Mesendoderm (in vitro differentiated cells): ENCODE measurements around the gene CTSA.

Experiments
- DNase-seq: peaks from one replicate; pipeline ENCODE4 v3.0.0; 2013
- H2AK5ac ChIP-seq: 2 replicates; pipeline ENCODE4 v1.6.1; 2013; ENCODE audit warnings: low read length, inconsistent platforms
- H2BK120ac ChIP-seq: 2 replicates; pipeline ENCODE4 v1.6.1; 2013; ENCODE audit warnings: low read depth, mild to moderate bottlenecking, low read length, moderate library complexity, mixed read lengths
- H2BK15ac ChIP-seq: replicated peaks from 2 replicates; pipeline ENCODE4 v1.6.1; 2013; ENCODE audit warnings: low read depth, mild to moderate bottlenecking, moderate library complexity
- H2BK5ac ChIP-seq: 2 replicates; pipeline ENCODE4 v1.6.1; 2013; ENCODE audit warnings: low read length, inconsistent platforms
- H3K18ac ChIP-seq: 2 replicates; pipeline ENCODE4 v1.6.1; 2013; ENCODE audit warnings: mild to moderate bottlenecking, low read length, mixed read lengths
- H3K23ac ChIP-seq: one replicate; pipeline ENCODE4 v1.6.1; 2013; ENCODE audit warnings: low read length
- H3K27ac ChIP-seq: 2 replicates; pipeline ENCODE4 v1.5.1; 2013; ENCODE audit warnings: low read depth, mild to moderate bottlenecking, inconsistent platforms, low read length, moderate library complexity
- H3K27me3 ChIP-seq: 2 replicates; pipeline ENCODE4 v1.6.1; 2013; ENCODE audit warnings: low read length, control low read depth, mild to moderate bottlenecking, inconsistent platforms; ENCODE audit not compliant: insufficient read depth, poor library complexity
- H3K36me3 ChIP-seq: 2 replicates; pipeline ENCODE4 v1.6.1; 2013; ENCODE audit warnings: low read length, inconsistent platforms; ENCODE audit not compliant: control insufficient read depth, insufficient read depth
- H3K4ac ChIP-seq: one replicate; pipeline ENCODE4 v1.6.1; 2013; ENCODE audit warnings: low read depth, mild to moderate bottlenecking, low read length, moderate library complexity
- H3K4me1 ChIP-seq: 2 replicates; pipeline ENCODE4 v1.6.1; 2013; ENCODE audit warnings: low read depth, low read length, inconsistent platforms; ENCODE audit not compliant: control insufficient read depth
- H3K4me2 ChIP-seq: 2 replicates; pipeline ENCODE4 v1.6.1; 2013; ENCODE audit warnings: low read length
- H3K4me3 ChIP-seq: 2 replicates; pipeline ENCODE4 v1.5.1; 2013; ENCODE audit warnings: mild to moderate bottlenecking, low read length
- H3K56ac ChIP-seq: one replicate; pipeline ENCODE4 v1.6.1; 2013; ENCODE audit warnings: low read length
- H3K79me1 ChIP-seq: 2 replicates; pipeline ENCODE4 v1.6.1; 2013; ENCODE audit warnings: low read length, inconsistent platforms
- H3K79me2 ChIP-seq: 2 replicates; pipeline ENCODE4 v1.6.1; 2013; ENCODE audit warnings: mild to moderate bottlenecking, low read length; ENCODE audit not compliant: control insufficient read depth, insufficient read depth
- H3K9ac ChIP-seq: 2 replicates; pipeline ENCODE4 v1.6.1; 2013; ENCODE audit warnings: low read length, inconsistent platforms
- H4K5ac ChIP-seq: one replicate; pipeline ENCODE4 v1.6.1; 2013; ENCODE audit warnings: low read length
- H4K8ac ChIP-seq: one replicate; pipeline ENCODE4 v1.6.1; 2013; ENCODE audit warnings: low read depth, mild to moderate bottlenecking, control low read depth, low read length, moderate library complexity
- WGBS: extraction: QIAGEN DNeasy Blood & Tissue Kit; methylation state at CpG from one replicate; pipeline ENCODE4 v1.1.7; 2013; ENCODE audit warnings: low lambda C conversion rate, missing lambda C conversion rate; ENCODE audit not compliant: insufficient coverage; ENCODE audit errors: extremely low coverage; 5-methylcytosine and 5-hydroxymethylcytosine counted together

Gene CTSA

DNA sequence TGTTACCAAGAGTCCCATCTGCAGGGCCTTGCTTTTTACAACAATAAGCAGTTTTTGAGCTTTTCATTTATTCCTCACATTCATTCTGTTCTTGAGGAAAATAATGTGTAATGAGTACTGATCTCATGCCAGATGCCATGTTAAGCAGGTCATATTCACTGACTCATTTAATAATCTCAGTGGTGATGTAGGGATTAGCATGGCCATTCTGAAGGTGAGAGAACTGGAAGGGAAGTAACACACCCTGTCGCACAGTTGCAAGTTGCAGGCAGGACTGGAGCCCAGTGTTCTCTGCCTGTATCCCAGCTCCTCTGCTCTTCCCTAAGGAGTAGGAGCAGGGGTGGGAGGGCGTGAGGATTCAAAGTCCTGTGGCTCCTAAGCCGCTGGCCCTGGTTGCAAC is 48.9 kb downstream of the CTSA start:
- peaks cover 25% of the 10 kb centered on the region for H3K36me3 ChIP-seq
- H2BK5ac ChIP-seq = no peak overlapping the region
- H4K5ac ChIP-seq = no peak overlapping the region
- H3K23ac ChIP-seq = no peak overlapping the region
- H2AK5ac ChIP-seq = no peak overlapping the region
- H3K79me2 ChIP-seq = peaks cover 7% of the 10 kb centered on the region
- no peak overlapping the region for H3K4me3 ChIP-seq
- no peak overlapping the region for H3K9ac ChIP-seq
- H3K18ac ChIP-seq = no peak overlapping the region
- no peak for DNase-seq
- H2BK120ac ChIP-seq = no peak overlapping the region
- H3K27ac ChIP-seq = no peak overlapping the region
- H3K79me1 ChIP-seq = peaks cover 9% of the 10 kb centered on the region
- no CpG with 5 or more reads among the region's 3 CpGs for WGBS
- H2BK15ac ChIP-seq = no peak overlapping the region
- H3K4me2 ChIP-seq = no peak overlapping the region
- H3K27me3 ChIP-seq = no peaks in the 10 kb centered on the region
- peaks cover 2% of the 10 kb centered on the region for H3K4me1 ChIP-seq
- H3K4ac ChIP-seq = no peak overlapping the region
- no peak overlapping the region for H3K56ac ChIP-seq
- H4K8ac ChIP-seq = no peak overlapping the region

- H3K36me3 ChIP-seq = peaks cover 25% of the 10 kb centered on the region
- no peak overlapping the region for H2BK5ac ChIP-seq
- no peak overlapping the region for H3K27ac ChIP-seq
- peaks cover 4% of the 10 kb centered on the region for H3K79me2 ChIP-seq
- H3K18ac ChIP-seq = no peak overlapping the region
- no peaks in the 10 kb centered on the region for H3K27me3 ChIP-seq
- H2AK5ac ChIP-seq = no peak overlapping the region
- no CpG with 5 or more reads among the region's 13 CpGs for WGBS
- DNase-seq = no peak
- peaks cover 9% of the 10 kb centered on the region for H3K79me1 ChIP-seq
- H4K8ac ChIP-seq = no peak overlapping the region
- no peak overlapping the region for H4K5ac ChIP-seq
- no peak overlapping the region for H3K4me2 ChIP-seq
- no peak overlapping the region for H2BK120ac ChIP-seq
- no peak overlapping the region for H2BK15ac ChIP-seq
- no peak overlapping the region for H3K4me3 ChIP-seq
- H3K4me1 ChIP-seq = peaks cover 2% of the 10 kb centered on the region
- H3K23ac ChIP-seq = no peak overlapping the region
- H3K9ac ChIP-seq = no peak overlapping the region
- H3K4ac ChIP-seq = no peak overlapping the region
- no peak overlapping the region for H3K56ac ChIP-seq
Observed at GRCh38 chr20:45940469-45940868, 49.3 kb downstream of the CTSA start.

DNA sequence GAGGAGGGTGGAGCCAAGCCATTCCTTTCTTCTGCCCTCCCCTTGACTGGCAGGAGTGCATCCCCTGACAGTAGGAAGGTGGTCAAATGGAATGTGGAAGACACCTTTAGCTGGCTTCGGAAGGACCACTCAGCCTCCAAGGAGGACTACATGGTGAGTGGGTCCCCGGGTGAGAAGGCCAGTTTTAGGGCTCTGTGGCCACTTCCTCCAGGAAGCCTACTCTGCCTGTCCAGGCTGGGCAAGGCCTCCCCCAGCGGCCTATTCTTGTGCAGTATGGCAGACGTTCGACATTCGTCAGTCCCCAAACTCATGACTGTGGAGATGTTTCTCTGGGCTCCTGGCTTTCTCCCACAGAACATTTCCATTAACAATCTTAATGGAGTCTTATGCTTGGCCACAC is 52.5 kb downstream of the CTSA start:
- WGBS = no CpG with 5 or more reads among the region's 6 CpGs
- H3K36me3 ChIP-seq = peaks cover 37% of the 10 kb centered on the region

DNA sequence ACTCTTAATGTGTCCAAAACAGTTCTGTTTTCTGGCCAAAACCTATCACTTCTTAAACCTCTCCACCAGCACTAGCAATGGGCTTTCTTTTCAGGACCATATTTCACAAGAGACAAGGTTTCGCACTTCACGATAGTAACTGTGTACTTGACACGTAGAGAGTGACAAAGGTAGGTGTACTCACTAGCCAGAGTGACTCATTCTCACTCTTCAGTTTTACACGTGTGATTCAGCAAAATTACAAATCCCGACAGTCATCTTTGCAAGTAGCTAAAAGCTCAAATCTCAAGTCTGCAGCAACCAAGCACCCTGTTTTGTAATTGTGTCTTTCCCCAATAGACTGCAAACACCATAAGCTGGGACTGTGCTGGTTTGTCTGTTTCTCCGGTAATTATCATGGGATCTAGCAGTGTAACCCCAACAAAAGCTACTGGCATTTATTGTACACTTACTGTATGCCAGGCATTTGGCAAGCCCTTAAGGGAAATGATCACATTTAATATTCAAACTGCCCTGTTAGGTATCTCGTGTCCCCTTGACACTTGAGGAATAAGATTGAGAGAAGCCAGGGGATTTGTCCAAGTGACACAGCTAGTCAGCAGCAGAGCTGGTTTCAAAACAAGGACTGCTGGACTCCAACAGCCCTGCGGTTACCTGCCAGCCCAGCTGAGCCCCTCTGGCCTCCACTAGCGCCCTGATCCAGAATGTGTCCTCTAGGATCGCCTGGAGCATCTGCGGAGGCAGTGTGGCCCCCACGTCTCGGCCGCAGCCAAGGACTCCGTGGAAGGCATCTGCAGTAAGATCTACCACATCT is 53.2 kb downstream of the CTSA start:
- Histone ChIP-seq H4K8ac (no peak overlapping the region), H4K5ac (no peak overlapping the region), H3K9ac (no peak overlapping the region), H3K23ac (no peak overlapping the region), H3K27me3 (no peaks in the 10 kb centered on the region), H3K18ac (no peak overlapping the region), H2BK15ac (no peak overlapping the region), H3K4ac (no peak overlapping the region), H3K27ac (no peak overlapping the region), H3K4me1 (no peaks in the 10 kb centered on the region), H3K56ac (no peak overlapping the region), H3K4me3 (no peak overlapping the region), H2AK5ac (no peak overlapping the region), H3K79me1 (peaks cover under 1% of the 10 kb centered on the region), H3K36me3 (peaks cover 37% of the 10 kb centered on the region), H2BK5ac (no peak overlapping the region), H3K4me2 (no peak overlapping the region), H2BK120ac (no peak overlapping the region), H3K79me2 (no peaks in the 10 kb centered on the region)
- no peak for DNase-seq
- WGBS = no CpG with 5 or more reads among the region's 15 CpGs

More for the DNA sequence above, 52.5 kb downstream of the CTSA start:
- H3K23ac ChIP-seq = no peak overlapping the region
- H3K79me2 ChIP-seq = no peaks in the 10 kb centered on the region
- no peaks in the 10 kb centered on the region for H3K27me3 ChIP-seq
- H2AK5ac ChIP-seq = no peak overlapping the region
- H4K8ac ChIP-seq = no peak overlapping the region
- no peak overlapping the region for H2BK120ac ChIP-seq
- H3K4me2 ChIP-seq = no peak overlapping the region
- peaks cover 2% of the 10 kb centered on the region for H3K79me1 ChIP-seq
- no peak overlapping the region for H3K27ac ChIP-seq
- H3K18ac ChIP-seq = no peak overlapping the region
- no peak overlapping the region for H3K56ac ChIP-seq
- H2BK15ac ChIP-seq = no peak overlapping the region
- no peak overlapping the region for H2BK5ac ChIP-seq
- H4K5ac ChIP-seq = no peak overlapping the region
- no peak overlapping the region for H3K4me3 ChIP-seq
- no peak for DNase-seq
- no peak overlapping the region for H3K9ac ChIP-seq
- H3K4ac ChIP-seq = no peak overlapping the region
- no peaks in the 10 kb centered on the region for H3K4me1 ChIP-seq

DNA sequence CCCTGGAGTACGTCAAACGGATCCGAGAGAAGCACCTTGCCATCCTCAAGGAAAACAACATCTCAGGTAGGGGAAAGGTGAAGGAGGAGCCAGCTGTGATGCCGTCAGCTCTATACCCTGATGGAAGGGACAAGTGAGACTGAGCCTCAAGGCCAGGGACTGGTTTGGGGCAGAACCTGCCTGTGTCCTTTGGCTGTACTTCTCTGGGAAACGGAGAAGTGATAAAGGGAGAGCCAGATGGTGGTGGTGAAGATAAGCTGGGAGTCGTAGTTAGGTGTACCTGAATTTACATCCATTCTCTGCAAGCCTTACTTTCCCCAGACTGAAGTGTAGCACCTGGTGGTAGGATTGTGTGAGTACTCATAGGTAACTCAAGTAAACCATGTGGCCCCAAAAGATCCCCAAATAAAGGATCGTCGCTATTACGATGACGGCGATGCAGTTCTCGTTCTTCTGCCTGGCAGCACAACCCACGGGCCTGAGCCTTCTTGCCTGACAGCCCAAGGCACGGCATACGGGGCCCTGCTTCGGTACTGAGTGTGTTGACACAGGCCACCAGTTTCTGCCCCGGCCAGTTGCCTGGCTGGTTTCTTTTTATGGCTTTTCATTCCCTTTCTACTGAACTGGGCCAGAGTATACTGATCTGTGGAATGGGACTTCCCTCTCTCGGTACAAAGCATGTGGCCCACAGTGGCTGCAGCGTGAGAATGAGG is 54.0 kb downstream of the CTSA start:
- H3K4me3 ChIP-seq = no peak overlapping the region
- no peak overlapping the region for H2BK5ac ChIP-seq
- no peak overlapping the region for H3K27ac ChIP-seq
- no peak overlapping the region for H3K18ac ChIP-seq
- no peaks in the 10 kb centered on the region for H3K79me2 ChIP-seq
- no peak overlapping the region for H2AK5ac ChIP-seq
- no peak overlapping the region for H3K23ac ChIP-seq
- H3K27me3 ChIP-seq = no peaks in the 10 kb centered on the region
- WGBS = no CpG with 5 or more reads among the region's 19 CpGs
- no peak overlapping the region for H3K9ac ChIP-seq
- H3K56ac ChIP-seq = no peak overlapping the region
- H4K5ac ChIP-seq = no peak overlapping the region
- no peak overlapping the region for H3K4me2 ChIP-seq
- no peak overlapping the region for H2BK120ac ChIP-seq
- no peaks in the 10 kb centered on the region for H3K79me1 ChIP-seq
- no peak overlapping the region for H4K8ac ChIP-seq
- H3K4me1 ChIP-seq = no peaks in the 10 kb centered on the region
- DNase-seq = peak; percentile 40
- no peak overlapping the region for H2BK15ac ChIP-seq
- peaks cover 36% of the 10 kb centered on the region for H3K36me3 ChIP-seq
- H3K4ac ChIP-seq = no peak overlapping the region
